Astrocyte (in vitro differentiated cells and primary cell): ENCODE measurements around the gene KMT2C. TPM values are rescaled to one million over a fixed set of nuclear protein-coding genes. Genes with fewer than 3 reads are reported as not detected.
A peak's percentile ranks its signal among the peaks of the same experiment; 100 is the strongest.

Source experiments
- DNase-seq: peaks from one replicate; pipeline ENCODE4 v3.0.0-alpha.2; 2010; ENCODE audit warnings: low read depth
- FAIRE-seq: peaks from 2 replicates; lab custom pipeline; 2011; peaks lifted over from hg19 to GRCh38; lab: Jason Lieb, UNC
- H2AFZ ChIP-seq: 2 replicates; pipeline ENCODE4 v1.6.0; 2012; ENCODE audit warnings: low read depth, low read length, inconsistent platforms
- H3K27ac ChIP-seq: 2 replicates; pipeline ENCODE4 v1.5.1; 2011; ENCODE audit warnings: low read depth, low read length, inconsistent platforms
- H3K27me3 ChIP-seq: 2 replicates; pipeline ENCODE4 v1.6.0; 2011; ENCODE audit warnings: low read length, inconsistent platforms; ENCODE audit not compliant: insufficient read depth
- H3K36me3 ChIP-seq: 2 replicates; pipeline ENCODE4 v1.5.1; 2011; ENCODE audit warnings: low read length, inconsistent platforms; ENCODE audit not compliant: insufficient read depth
- H3K4me1 ChIP-seq: 2 replicates; pipeline ENCODE4 v1.5.1; 2011; ENCODE audit warnings: low read length, inconsistent platforms; ENCODE audit not compliant: insufficient read depth
- H3K4me2 ChIP-seq: 2 replicates; pipeline ENCODE4 v1.6.0; 2012; ENCODE audit warnings: low read length, inconsistent platforms
- H3K4me3 ChIP-seq: 2 replicates; pipeline ENCODE4 v1.5.1; 2011; ENCODE audit warnings: low read depth, mild to moderate bottlenecking, low read length, inconsistent platforms; ENCODE audit not compliant: insufficient read depth
- H3K79me2 ChIP-seq: 2 replicates; pipeline ENCODE4 v1.6.0; 2012; ENCODE audit warnings: mild to moderate bottlenecking, low read length, inconsistent platforms; ENCODE audit not compliant: insufficient read depth
- H3K9ac ChIP-seq: 2 replicates; pipeline ENCODE4 v1.6.0; 2012; ENCODE audit warnings: mild to moderate bottlenecking, low read length, inconsistent platforms
- H3K9me3 ChIP-seq: 2 replicates; pipeline ENCODE4 v1.5.1; 2012; ENCODE audit warnings: low read depth, mild to moderate bottlenecking, low read length, inconsistent platforms; ENCODE audit not compliant: insufficient read depth
- H4K20me1 ChIP-seq: 2 replicates; pipeline ENCODE4 v1.6.0; 2012; ENCODE audit warnings: low read length, inconsistent platforms; ENCODE audit not compliant: insufficient read depth
- H3K27ac Mint-ChIP-seq: one replicate; pipeline ENCODE4 v1.8.0; 2021; ENCODE audit warnings: mild to moderate bottlenecking, mixed read lengths; ENCODE audit not compliant: unreplicated experiment
- H3K27me3 Mint-ChIP-seq: one replicate; pipeline ENCODE4 v1.8.0; 2021; ENCODE audit warnings: low read depth, mixed read lengths; ENCODE audit not compliant: unreplicated experiment
- H3K36me3 Mint-ChIP-seq: one replicate; pipeline ENCODE4 v1.8.0; 2021; ENCODE audit warnings: low read depth, mixed read lengths; ENCODE audit not compliant: unreplicated experiment
- H3K4me1 Mint-ChIP-seq: one replicate; pipeline ENCODE4 v1.8.0; 2021; ENCODE audit warnings: low read depth, mixed read lengths; ENCODE audit not compliant: unreplicated experiment
- H3K4me3 Mint-ChIP-seq: one replicate; pipeline ENCODE4 v1.8.0; 2021; ENCODE audit warnings: mild to moderate bottlenecking, moderate library complexity, mixed read lengths; ENCODE audit not compliant: unreplicated experiment
- H3K9me3 Mint-ChIP-seq: one replicate; pipeline ENCODE4 v1.8.0; 2021; ENCODE audit warnings: mild to moderate bottlenecking, mixed read lengths; ENCODE audit not compliant: unreplicated experiment
- CTCF ChIP-seq: IDR thresholded peaks from 2 replicates; pipeline ENCODE4 v1.5.1; 2011; ENCODE audit warnings: low read depth, mild to moderate bottlenecking, inconsistent platforms, low read length, moderate library complexity; ENCODE audit not compliant: insufficient read depth
- EZH2 ChIP-seq: IDR thresholded peaks from 2 replicates; pipeline ENCODE4 v1.6.1; 2012; ENCODE audit warnings: mild to moderate bottlenecking, low read length, inconsistent platforms; ENCODE audit not compliant: insufficient read depth
- total RNA-seq: library from RNA; stranded (reverse); gene quantifications from 2 replicates; pipeline ENCODE4 v1.2.1, GENCODE V29; 2021

KMT2C gene
- total RNA-seq, 1 donor from 2014 or later, result 59.0 TPM

- H2AFZ ChIP-seq, result no peak overlapping the region
- no peak for FAIRE-seq
These were observed 31.4 kb upstream of the KMT2C start for GRCh38 chr7:152467225-152467624.

GRCh38 chr7:152465119-152465387 lies 29.2 kb upstream of the KMT2C start:
- peak overlapping the region; percentile 66 for H3K27ac Mint-ChIP-seq
- Histone ChIP-seq H3K4me1 (no peaks in the 10 kb centered on the region), H3K27me3 (no peaks in the 10 kb centered on the region), H2AFZ (peak overlapping the region; percentile 91), H3K36me3 (no peaks in the 10 kb centered on the region), H3K9me3 (no peaks in the 10 kb centered on the region), H3K79me2 (no peaks in the 10 kb centered on the region), H3K4me2 (peak overlapping the region; percentile 94), H3K9ac (peak overlapping the region; percentile 81), H3K4me3 (peak overlapping the region; percentile 70), H4K20me1 (no peaks in the 10 kb centered on the region), H3K27ac (peak overlapping the region; percentile 86)
- no peak for TF ChIP-seq EZH2
- no peak for TF ChIP-seq CTCF
- H3K9me3 Mint-ChIP-seq, result peaks cover under 1% of the 10 kb centered on the region
- H3K4me1 Mint-ChIP-seq, result peaks cover 6% of the 10 kb centered on the region
- H3K4me3 Mint-ChIP-seq, result peak overlapping the region; percentile 95
- DNase-seq (no peak), FAIRE-seq (no peak)
- H3K27me3 Mint-ChIP-seq, result no peaks in the 10 kb centered on the region
- H3K36me3 Mint-ChIP-seq, result peaks cover under 1% of the 10 kb centered on the region

More at GRCh38 chr7:152467225-152467624, 31.4 kb upstream of the KMT2C start:
- Mint-ChIP-seq H3K27ac (no peak overlapping the region), H3K27me3 (no peaks in the 10 kb centered on the region), H3K9me3 (peaks cover 8% of the 10 kb centered on the region), H3K4me3 (no peak overlapping the region), H3K36me3 (peaks cover 3% of the 10 kb centered on the region), H3K4me1 (no peaks in the 10 kb centered on the region)
- no peak for TF ChIP-seq CTCF
- no peak for TF ChIP-seq EZH2
- Histone ChIP-seq H3K4me3 (no peak overlapping the region), H3K9me3 (peaks cover 6% of the 10 kb centered on the region), H3K9ac (no peak overlapping the region), H3K36me3 (no peaks in the 10 kb centered on the region), H3K27me3 (no peaks in the 10 kb centered on the region), H3K4me1 (no peaks in the 10 kb centered on the region), H3K4me2 (no peak overlapping the region), H4K20me1 (no peaks in the 10 kb centered on the region), H3K79me2 (no peaks in the 10 kb centered on the region), H3K27ac (no peak overlapping the region)
- DNase-seq, result no peak

- no peaks in the 10 kb centered on the region for H3K27me3 Mint-ChIP-seq
- H3K4me3 Mint-ChIP-seq, result peak overlapping the region; percentile 95
- H3K27ac ChIP-seq, result peak overlapping the region; percentile 86
- no peaks in the 10 kb centered on the region for H3K79me2 ChIP-seq
- FAIRE-seq (no peak), DNase-seq (peak; percentile 69)
- H3K4me1 Mint-ChIP-seq, result peaks cover 11% of the 10 kb centered on the region
- no peaks in the 10 kb centered on the region for H3K9me3 ChIP-seq
- TF ChIP-seq EZH2 (no peak), CTCF (no peak)
- peak overlapping the region; percentile 91 for H2AFZ ChIP-seq
- H3K36me3 ChIP-seq, result no peaks in the 10 kb centered on the region
- peak overlapping the region; percentile 94 for H3K4me2 ChIP-seq
- H4K20me1 ChIP-seq, result no peaks in the 10 kb centered on the region
- H3K36me3 Mint-ChIP-seq, result no peaks in the 10 kb centered on the region
- no peaks in the 10 kb centered on the region for H3K9me3 Mint-ChIP-seq
- H3K4me1 ChIP-seq, result no peaks in the 10 kb centered on the region
- H3K27me3 ChIP-seq, result no peaks in the 10 kb centered on the region
- H3K4me3 ChIP-seq, result peak overlapping the region; percentile 70
- peak overlapping the region; percentile 66 for H3K27ac Mint-ChIP-seq
- H3K9ac ChIP-seq, result peak overlapping the region; percentile 81
These were observed 28.7 kb upstream of the KMT2C start for GRCh38 chr7:152464312-152465118.
